CD4-positive, alpha-beta T cell treated with Interleukin-21 for 1 hour (primary cell): ENCODE measurements around the gene SIVA1.

Experiments
- DNase-seq: peaks from one replicate; pipeline ENCODE4 v3.0.0-alpha.2; 2020

The SIVA1 gene, protein sequence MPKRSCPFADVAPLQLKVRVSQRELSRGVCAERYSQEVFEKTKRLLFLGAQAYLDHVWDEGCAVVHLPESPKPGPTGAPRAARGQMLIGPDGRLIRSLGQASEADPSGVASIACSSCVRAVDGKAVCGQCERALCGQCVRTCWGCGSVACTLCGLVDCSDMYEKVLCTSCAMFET

DNA sequence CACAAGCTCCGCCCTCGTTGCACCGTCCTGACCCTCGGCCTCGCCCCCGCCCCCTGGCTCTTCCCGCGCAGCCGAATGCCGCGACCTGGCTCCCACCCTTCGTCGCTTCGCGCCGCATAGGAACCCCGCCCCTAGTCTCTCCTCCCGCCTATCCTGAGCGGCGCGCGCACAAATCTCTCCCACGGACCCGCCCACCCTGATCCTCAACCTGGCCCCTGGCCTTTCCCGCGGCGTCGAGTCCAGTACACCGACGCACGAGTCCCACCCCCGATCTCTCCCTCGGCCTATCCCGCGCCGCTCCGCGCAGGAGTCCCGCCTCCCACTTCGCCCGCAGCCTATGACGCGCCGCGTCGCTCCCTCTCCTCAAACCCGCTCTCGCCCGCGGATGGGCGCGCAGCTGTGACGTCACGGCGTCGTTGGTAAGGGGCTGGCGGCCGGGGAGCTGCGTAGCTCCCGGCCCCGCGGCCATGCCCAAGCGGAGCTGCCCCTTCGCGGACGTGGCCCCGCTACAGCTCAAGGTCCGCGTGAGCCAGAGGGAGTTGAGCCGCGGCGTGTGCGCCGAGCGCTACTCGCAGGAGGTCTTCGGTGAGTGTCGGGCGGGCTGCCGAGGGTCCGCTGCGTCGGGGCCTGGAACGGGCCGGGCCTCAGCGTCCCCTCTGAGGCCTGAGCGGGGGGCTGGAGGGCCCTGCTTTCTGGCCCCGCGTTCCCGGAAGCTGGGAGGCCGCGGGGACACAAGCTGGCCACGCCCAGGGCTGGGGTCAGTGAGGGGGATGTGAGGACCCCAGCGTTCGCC, at the start of gene SIVA1:
TSS of gene SIVA1 (plus strand) at position 413 of the 793 bp plus-strand sequence. CDS start at position 468, 55 bp downstream.
- peak; percentile 99 for DNase-seq

GRCh38 chr14:104703269-104703668, 49.7 kb upstream of the SIVA1 start:
- no peak for DNase-seq

DNA sequence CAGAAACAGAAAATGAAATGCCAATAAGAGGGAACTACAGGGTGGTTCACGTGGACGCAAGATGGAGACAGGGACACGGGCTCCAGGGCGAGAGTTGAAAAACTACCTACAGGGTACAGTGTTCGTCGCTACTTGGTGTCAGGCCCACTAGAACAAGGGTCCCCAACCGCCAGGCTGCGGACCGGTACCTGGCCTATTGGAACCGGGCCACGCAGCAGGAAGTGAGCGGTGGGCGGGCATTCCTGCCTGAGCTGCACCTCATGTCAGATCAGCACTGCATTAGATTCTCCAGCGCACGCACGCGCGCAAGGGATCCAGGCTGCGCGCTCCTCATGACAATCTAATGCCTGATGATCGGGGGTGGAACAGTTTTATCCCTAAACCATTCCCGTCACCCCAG, 48.7 kb upstream of the SIVA1 start:
- no peak for DNase-seq

DNA sequence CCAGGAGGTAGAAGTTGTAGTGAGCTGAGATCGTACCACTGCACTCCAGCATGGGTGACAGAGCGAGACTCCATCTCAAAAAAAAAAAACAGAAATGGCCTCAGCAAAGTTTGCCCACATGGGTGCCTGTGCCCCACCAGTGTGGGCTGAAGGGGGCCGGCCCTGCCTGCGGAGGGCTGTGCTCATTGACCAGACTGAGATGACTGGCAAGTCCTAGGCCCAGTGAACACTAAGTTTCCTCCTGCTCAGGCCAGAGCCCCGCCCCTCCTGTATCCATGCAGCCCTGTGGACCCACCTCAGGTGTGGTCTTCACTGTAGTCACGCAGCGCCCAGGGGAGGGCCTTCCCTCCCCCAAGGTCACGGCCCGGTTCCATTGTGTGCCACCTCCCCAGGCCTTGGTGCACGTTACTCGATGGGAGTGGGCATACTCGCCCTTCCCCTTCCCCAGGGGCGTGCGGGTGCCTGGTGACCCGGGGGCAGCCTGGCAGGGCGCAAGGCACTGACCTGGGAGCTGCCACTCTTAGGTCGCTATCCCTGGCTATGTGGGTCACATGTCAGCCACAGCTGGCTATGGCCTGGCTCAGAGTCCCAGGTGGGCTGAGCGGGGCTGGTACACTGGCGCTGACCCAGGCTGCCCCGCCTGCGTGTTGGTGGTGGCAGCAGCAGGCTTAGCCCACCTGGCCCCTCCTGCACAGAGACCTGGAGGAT, 47.5 kb upstream of the SIVA1 start:
- DNase-seq = no peak

- no peak for DNase-seq
Observed at GRCh38 chr14:104706733-104707607, 46.0 kb upstream of the SIVA1 start.

DNA sequence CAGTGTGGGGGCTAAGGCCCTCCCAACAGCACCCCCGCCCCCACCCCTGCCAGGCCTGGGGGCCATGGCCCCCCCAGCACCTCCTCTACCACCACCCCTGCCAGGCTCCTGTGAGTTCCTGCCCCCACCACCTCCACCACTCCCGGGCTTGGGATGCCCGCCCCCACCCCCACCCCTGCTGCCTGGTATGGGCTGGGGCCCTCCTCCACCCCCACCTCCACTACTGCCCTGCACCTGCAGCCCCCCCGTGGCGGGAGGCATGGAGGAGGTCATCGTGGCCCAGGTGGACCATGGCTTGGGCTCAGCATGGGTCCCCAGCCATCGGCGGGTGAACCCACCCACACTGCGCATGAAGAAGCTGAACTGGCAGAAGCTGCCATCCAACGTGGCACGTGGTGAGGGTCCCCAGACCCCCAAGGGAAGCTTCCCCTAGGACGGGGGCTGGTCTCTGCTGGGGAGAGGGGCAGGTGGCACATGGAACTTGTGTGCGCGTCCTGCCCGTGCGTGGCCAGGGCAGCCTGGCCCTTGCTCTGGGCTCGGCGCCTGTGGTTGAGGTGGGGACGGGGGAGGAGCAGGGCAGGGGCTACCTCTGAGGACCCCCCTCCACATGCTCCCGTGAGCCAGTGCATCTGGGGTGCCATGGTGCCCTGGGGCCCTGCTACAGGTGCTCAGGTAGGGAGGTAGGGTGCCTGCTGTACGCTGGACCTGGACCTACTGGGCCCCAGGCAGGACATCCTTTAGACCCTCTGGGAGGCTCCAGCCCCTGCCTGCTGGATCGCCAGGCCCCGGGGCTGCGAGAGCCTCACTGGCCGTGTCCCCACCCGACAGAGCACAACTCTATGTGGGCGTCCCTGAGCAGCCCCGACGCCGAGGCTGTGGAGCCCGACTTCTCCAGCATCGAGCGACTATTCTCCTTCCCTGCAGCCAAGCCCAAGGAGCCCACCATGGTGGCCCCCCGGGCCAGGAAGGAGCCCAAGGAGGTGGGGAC, 45.0 kb upstream of the SIVA1 start:
- DNase-seq = no peak

DNA sequence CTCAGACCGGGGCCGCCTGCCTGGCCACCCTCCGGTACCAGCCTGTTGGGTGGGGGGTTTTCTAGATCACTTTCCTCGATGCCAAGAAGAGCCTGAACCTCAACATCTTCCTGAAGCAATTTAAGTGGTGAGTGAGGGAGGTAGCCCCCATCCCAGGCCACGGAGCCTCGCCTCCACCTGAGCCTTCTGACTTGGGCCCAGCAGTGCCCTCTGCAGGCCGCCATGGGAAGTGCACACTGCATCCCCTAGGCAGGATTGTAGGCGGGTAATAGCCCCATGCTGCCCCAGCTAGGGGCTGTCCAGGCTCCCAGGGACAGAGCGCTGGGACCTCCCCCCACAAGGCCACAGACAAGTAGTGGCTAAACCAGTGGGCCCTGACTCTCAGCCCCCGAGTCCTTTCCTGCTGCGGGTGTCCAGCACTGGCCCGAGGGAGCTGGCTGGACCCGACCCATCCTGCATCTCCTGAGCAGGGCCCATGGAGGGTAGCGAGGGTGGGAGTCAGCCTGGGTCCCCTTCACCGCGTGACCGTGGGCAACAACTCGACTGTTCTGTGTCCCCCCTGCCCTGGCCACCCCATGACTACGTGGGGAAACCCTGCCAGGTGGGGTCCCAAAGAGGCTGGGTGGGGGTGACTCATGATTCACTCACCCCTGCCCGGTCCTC, 44.2 kb upstream of the SIVA1 start:
- peak; percentile 72 for DNase-seq

- no peak for DNase-seq
Observed at GRCh38 chr14:104709387-104710039, 43.4 kb upstream of the SIVA1 start.

- no peak for DNase-seq
Observed at GRCh38 chr14:104710071-104710735, 42.7 kb upstream of the SIVA1 start.

DNA sequence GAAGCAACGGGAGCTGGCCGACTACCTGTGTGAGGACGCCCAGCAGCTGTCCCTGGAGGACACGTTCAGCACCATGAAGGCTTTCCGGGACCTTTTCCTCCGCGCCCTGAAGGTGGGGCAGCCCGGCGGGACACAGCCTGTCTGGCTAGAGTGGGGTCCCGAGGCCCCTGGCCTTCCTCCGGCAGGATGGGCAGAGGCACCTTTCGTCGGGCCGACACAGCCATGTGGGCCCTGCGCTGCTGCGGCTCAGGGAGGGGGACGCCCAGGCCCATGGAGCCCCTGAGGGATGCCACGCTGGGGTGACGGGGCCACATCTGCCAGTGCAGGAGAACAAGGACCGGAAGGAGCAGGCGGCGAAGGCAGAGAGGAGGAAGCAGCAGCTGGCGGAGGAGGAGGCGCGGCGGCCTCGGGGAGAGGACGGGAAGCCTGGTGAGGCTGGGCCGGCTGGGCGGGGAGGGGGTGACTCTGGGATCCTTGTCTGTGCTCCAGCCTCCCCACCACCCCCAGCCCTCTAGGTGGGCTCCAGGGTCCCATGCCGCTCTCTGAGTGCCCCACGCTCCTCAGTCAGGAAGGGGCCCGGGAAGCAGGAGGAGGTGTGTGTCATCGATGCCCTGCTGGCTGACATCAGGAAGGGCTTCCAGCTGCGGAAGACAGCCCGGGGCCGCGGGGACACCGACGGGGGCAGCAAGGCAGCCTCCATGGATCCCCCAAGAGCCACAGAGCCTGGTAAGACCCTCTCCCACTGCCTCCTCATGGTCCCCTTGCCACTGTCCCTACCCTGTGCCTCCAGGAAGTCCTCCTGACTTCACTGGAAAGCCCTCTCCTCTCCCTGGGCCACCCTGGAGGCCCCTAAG, 39.8 kb upstream of the SIVA1 start:
- DNase-seq = no peak

- DNase-seq = no peak
Observed at GRCh38 chr14:104714066-104714465, 38.9 kb upstream of the SIVA1 start.

DNA sequence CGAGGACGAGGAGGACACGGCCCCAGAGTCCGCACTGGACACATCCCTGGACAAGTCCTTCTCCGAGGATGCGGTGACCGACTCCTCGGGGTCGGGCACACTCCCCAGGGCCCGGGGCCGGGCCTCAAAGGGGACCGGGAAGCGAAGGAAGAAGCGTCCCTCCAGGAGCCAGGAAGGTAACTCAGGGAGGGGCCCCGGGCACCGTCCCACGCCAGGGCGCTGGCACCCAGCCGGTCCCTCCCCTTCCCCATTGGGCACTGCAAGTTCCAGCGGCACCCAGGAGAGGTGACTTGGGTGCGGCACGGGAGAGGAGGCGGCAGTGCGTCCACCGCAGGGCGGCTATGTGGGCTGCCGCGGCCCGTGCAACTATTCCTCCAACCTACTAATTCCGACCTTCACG, 38.3 kb upstream of the SIVA1 start:
- no peak for DNase-seq

DNA sequence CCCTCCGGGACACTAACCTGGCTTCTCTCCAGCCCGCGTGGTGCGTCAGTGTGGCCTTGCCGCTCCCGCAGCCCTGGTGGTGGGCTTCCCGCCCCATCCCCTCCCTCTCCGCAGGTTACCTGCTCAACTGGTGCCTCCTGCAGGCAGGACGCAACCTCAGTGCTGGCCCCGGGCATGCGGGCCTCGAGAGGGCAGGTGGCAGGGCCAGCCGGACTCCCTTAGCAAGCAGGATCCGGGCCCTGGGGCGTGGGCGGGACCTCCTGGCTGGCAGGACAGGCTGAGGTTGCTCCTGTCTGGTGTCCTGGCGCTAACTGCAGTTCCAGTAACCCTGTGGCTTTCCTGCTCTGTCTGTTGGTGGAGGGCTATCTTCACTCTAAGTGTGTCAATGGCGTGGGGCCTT, 37.5 kb upstream of the SIVA1 start:
- no peak for DNase-seq

DNA sequence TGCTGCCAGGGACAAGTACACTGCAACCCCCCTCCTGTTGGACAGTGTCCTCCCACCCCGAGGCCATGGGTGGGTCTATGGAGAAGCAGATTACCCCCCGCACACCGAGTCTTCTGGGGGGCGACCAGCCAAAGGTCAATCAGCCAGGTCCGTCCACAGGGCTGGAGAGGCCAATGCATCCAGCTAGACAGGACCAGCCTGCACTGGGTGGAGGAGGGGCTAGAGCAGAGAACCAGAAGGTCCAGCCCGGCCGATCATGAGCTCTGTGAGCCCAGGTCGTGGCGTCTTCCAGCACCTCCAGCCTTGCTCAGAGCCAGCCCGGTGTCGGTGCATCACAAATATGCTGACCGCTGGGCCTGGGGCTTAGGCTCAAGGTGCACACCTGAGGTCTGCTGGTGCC, 37.1 kb upstream of the SIVA1 start:
- no peak for DNase-seq

DNA sequence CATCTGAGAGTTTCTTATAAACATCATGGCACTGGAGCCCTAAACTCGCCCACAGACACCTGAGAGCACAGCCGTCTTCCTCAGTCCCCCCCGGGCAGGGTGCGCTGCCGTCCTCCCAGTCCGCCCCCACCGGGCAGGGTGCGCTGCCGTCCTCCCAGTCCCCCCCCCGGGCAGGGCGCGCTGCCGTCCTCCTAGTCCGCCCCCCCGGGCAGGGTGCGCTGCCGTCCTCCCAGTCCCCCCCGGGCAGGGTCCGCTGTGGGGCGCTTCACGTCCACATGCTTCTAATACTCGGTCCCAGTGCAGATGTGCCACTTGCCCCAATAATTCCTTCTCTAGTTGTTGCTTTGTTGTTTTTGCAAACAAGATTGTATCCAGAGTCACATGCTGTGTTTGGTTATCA, 35.8 kb upstream of the SIVA1 start:
- no peak for DNase-seq

DNA sequence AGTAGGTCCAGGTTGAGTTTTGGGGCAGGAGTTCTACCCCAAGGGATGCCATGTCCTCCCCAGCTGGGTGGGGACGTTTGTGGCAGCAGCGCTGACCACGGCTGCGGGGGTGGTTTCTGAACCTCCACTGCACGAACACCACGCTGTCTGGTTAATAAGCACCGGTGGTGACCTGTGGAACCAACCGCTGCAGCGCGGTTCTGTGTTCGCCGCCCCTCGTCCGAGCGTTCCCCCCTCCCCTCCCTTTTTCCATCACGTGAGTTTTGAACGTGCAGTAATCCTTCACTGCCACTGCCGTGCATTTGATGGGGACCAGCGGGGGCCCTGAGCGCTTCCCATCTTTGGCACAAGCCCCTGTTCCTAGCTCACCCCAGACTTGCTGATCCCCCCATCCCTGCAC, 35.3 kb upstream of the SIVA1 start:
- no peak for DNase-seq

DNA sequence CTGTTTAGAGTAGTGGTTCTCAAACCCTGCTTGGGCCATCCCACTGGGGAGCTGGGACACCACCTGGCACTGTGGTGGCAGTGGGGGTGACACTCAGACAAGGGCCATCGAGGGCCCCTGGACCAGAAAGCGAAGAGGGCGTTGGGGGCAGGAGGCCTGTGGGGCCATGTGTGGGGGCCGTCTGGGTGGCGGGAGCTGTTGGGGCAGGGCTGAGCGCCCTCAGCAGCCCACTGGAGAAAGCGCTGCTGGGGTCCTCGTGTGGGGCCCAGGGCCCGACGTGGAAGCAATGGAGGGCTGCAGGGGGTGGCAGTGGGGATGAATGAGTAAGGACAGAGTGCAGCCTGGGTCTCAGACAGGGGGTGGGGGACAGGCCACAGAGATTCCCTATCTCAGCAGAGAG, 34.8 kb upstream of the SIVA1 start:
- DNase-seq = no peak

DNA sequence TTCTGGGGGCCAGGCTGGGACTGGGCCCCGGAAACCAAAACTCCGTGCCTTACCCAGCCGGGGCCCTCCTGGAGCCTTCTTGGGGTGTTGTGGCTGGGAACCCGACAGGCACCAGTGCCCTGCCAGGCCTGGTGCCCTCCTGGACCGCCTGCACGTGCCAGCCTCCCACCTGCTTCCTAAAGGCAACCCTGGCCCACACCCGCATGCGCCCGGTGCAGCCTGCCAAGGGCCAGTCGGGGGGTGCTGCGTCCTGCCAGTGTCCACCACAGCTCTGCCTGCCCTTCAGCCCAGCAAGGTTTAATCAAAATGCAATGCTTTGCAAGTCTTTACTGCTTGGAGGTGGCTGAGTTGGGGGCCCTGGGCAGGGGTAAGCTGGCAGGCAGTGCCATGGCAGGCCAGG, 34.1 kb upstream of the SIVA1 start:
- no peak for DNase-seq

GRCh38 chr14:104719343-104719742, 33.6 kb upstream of the SIVA1 start:
- DNase-seq = no peak
